HG03558 (cell line): ENCODE results near the gene HAGH.
A peak's percentile ranks its signal among the peaks of the same experiment; 100 is the strongest.

Experiments used
- ATAC-seq: cut with Tn5 transposase; IDR thresholded peaks from one replicate; pipeline ENCODE4 v1.9.1; 2021; ENCODE audit warnings: moderate number of reproducible peaks; ENCODE audit not compliant: unreplicated experiment; ENCODE audit errors: extremely low read depth

The HAGH gene

DNA sequence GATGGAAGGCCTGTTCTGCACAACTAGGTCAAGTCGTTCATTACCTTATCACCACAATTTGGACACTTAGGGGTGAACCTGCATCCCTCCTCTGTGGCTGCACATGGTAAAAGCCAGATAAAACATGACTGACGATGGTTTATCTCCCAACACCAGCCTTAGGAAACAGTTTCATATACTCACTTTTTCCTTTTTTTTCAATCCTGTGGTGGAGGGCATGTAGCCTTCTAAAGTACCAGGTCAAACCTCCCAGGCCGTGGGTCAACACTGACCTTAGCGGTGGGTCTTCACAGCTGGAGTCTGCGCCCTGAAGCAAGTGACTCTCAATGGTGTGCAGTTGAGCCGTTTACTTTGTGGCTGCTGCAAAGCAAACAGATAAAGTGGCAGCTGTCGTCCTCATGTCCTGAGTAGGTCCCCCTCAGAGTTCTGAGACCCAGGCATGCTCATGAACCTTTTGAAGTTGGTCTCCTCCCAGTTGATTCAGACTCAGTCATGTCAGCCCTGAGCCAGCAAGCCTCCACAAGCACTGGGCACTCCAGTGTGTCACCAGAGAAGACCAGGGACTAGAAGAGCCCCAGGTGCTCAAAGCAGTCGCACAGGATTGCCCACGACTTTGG is 6.3 kb upstream of the HAGH start:
- no peak for ATAC-seq

DNA sequence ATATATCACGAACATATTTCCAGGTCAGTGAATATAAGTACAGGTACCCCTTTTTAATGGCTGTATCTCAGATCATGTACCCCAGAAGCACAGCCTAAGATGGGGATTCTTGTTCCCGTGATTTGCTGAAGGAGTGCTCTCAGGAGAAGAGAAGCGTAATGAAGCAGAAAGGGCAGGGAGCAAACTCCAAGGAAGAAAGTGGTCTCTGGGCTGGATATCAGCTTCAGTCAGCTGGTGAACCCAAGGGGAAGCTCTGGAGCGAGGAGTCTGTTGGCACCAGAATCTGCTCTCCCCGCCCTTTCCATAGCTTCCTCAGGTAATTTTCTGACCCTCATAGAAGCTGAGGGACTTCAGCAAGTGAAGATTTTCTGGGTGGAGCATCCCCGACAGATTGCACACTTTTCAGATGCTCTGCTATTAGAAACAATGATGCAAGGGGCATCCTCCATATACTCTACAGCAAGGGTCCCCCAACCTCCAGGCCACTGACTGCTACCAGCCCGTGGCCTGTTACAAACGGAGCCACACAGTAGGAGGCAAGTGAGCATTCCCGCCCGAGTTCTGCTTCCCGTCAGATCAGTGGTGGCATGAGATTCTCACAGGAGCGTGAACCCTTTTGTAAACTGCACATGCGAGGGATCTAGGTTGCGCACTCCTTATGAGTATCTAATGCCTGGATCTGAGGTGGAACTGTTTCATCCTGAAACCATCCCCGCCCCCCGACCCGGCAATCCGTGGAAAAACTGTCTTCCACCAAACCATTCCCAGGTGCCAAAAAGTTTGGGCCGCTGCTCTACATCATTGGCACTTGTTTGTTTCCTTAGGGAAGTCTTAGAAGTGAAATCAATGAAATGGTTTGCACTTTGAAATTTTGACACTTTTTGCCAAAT is 4.8 kb upstream of the HAGH start:
- ATAC-seq: no peak

DNA sequence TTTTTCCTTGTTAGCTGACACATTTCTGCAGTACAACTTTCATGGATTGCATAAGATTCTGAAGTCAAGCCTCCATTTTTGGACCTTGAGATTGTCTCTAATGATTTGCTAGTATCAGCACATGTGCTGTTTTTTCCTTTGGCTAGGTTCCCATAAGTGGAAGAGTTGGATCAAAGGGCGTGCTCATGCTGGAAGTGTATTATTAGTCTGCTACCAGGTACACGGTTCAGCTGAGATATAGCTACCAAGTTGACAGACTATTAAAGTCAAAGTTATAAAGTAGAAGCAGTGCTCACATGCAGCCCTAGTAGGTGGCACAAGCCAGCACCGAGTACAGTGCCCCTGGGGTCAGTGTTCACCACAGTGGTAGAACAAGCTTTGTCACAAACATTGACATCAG is 3.6 kb upstream of the HAGH start:
- ATAC-seq: no peak

DNA sequence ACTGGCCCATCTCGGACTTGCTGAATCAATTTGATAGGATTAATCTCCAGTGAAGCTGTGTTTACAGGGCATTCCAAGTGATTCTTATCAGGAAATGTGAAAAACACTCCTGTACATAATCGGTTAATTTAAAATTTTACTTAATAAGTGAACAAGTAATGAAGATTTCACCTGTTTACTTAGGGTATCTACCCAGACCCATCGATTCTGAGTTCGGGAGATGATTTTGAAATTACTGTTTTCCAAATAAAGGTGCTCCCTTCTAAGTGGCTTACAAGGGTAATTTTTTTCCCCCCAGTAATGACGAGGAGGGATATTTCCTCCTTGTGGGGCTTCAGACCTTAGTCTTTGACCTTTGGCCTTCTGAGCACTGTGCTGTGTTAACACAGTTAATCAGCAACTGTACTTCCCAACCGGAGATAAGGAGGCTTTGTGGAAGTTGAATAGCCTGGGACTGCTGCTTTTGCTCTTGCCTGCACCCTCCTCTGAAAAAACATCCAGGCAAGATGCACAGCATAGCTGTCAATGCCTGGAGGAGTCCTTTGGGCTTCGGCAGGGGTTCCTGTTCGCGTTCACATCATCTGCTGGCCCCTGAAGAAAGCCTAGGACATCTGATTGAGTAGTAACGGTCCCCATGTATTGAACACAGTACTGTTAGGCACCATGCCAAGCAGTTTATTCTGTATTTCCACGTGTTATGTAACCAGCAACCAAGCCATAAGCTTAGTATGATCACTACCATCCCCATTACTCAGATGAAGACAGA is 2.2 kb upstream of the HAGH start:
- no peak for ATAC-seq

DNA sequence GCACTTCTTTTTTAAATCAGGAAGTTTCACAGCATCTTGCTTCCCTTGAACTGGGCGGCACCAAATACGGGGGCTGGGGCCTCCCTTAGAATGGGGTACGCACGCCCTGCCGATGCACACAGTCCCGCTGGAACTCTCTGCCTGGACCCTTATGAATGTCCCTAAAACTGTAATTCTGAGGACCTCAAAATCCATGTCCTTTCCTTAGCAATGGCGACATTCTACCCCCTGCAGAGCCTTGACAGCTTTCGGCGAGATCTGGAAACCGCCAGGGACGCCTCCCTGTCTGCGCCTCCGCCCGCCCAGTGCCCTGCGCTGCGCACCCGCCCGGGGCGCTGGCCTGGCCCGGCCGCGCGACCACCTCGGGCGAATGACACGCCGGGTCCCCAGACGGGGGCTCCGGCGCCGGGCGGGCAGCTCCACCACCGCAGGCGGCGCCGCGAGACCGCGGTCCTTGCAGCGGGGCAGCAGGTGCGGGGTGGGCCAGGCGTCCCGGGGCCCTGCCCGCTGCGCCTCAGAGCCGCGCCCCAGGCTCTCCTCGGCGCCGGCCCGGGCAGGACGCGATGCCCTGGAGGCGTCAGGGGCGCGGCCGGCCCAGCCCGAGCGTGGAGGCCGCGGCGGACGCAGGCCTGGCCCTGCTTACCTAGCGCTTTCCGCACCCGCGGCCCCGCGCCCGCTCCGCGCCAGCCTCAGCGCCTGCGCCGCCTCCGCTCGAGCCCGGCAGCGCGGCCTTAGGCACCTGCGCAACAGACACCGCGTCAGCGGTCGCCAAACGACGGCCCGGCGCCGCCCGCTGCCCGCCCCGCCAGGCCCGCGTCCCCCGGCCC is 548 bp downstream of the HAGH start:
- peak; percentile 36 for ATAC-seq

DNA sequence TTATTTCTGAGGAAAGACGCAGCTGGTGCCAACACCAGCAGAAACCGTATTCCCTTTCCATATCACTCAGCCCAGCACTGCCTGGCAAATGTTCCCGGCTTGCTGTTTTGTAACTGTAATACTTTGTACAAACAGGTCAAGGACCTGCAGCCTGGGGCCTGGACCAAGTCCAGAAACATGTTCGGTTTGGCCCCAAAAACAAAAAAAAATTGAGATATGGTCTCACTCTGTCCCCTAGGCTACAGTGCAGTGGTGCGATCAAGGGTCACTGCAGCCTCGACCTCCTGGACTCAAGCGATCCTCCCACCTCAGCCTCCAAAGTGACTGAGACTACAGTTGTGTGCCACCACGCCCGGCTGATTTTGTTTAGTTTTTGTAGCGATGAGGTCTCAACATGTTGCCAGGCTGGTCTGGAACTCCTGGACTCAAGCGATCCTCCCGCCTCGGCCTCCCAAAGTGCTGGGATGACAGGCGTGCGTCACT is 1.2 kb downstream of the HAGH start:
- ATAC-seq: no peak

DNA sequence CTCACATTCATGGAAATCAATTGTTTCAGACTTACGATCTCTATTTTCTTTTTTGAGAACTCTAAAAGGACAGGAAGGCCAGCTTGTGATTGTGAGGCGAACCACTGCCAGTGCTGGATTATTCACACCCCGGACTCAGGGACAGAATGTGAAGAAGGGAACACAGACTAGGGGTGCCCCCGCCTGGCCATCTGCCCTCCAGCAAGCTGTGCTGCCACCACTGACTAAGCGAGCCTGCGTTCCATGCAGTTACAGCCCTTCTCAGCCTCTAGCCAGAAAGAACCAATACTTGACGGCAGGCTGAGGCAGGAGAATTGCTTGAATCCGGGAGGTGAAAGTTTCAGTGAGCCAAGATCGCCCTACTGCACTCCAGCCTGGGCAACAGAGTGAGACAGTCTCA is 2.8 kb downstream of the HAGH start:
- no peak for ATAC-seq

DNA sequence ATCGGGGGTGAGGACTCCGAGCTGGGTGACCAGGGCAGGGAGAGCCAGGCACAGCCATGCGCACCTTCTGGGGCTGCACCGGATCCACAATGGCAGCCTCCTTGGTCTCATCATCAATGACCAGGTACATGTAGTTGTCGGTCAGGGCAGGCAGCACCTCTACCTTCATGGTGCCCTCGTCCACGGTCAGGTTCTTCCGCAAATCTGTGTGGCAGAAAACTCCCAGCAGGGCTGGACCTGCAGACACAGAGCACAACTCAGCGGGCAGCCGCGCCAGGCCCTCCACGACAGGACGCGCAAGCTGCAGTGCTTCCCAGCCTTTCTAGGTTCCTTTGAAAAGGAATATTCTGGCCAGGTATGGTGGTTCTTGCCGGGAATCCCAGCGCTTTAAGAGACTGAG is 3.8 kb downstream of the HAGH start:
- ATAC-seq: no peak

DNA sequence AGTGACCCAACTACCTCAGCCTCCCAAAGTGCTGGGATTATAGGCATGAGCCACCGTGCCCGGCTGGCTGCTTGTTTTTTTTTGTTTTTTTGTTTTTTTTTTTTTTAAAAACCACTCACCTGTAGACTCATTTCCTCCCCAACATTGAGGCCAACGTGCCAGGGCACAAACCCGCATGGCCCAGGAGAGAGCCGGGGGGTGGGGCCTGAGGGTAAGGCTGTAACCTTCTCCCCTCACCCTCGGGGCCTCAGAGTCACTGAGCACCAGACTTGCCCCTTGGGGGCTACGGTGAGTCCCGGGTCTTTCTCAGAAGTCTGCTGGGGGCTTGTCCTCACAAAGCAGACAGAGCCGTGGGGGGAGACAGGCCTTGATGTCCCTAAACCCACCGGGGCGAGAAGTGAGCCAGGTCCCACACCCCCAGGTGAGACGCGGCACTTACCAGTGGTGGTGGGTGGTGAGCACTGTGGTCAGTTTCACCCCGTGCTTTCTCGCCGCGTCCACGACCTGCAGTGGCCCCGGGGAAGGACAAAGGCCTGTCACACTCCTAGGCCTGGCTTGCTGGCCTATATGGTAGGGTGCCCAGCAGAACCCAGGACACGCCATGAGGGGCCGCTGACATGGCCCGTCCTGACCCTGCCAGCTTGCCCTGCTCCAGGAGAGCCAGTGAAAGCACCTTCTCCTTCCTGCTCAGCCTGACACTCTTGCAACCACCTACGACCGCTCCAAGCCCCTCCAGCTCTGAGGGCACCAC is 4.6 kb downstream of the HAGH start:
- ATAC-seq: no peak

DNA sequence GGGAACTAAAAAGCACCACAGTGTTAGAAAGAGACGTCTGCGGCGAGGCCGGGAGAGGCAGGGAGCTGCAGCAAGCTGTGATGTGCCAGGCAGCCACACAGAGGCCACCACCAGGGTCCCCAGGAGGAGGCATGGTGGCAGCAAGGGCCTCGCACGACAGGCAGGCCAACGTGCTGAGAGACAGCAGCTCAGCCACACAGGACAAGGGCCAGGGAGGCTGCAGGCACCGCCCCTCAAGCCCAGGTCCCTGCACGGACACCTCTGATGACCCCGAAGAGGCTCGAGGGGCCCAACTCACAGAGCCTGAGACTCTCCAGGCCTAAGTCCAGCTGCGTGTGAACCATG is 5.7 kb downstream of the HAGH start:
- no peak for ATAC-seq

DNA sequence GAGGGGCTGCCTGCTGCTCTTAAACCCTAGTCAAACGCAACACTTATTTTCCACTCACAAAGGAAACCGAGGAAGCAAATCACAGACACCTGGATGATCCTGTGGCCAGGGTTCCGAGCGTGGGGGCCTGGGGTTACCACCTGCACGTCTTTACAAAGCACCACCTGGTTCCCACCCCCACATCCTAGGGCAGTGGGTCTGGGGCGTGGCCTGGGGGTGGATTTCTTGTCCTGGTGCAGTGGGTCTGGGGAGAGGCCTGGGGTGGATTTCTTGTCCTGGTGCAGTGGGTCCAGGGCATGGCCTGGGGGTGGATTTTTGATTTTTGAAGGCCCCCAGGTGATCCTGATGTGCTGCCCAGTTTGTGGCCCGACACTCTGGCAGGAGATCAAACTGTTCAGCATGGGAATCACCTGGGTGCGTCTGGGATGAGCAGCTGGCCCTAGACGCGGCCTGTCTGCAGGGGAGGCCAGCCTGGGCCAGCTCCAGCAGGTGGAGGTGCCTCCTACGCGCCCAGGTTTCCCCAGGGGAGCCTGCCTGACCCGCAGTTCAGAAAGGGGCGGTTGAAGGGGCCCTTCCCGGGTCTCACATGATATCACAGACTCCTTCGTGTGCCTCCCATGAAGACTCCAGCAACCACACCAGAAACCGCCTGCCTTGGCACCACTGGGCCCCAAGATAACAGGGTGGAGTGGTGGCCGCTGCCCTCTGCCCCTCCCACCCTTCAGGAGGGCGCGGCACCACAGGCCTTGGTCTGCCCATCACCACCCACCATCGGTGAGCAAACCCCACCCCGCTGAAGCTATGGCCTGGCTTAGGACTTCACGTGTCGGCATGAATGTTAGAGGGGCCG is 6.3 kb downstream of the HAGH start:
- ATAC-seq: no peak

DNA sequence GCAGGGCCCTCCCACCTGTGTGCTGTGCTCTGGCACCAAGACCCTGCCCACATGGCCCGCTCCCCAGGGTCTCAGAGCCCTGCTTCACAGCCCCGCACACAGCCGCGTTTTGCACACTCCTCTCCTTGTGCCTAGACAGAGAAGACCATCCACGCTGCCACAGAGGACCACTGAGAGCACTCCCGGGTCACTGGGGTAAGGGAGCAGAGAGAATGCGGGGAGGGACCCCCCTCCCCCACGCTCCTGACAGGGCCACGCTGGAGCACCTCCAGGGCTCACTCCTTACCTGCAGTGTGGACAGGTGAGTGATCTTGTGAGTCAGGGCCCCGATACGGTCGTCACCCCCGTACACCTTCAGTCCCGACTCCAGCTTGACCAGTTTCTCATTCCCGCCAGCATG is 7.0 kb downstream of the HAGH start:
- ATAC-seq: no peak

DNA sequence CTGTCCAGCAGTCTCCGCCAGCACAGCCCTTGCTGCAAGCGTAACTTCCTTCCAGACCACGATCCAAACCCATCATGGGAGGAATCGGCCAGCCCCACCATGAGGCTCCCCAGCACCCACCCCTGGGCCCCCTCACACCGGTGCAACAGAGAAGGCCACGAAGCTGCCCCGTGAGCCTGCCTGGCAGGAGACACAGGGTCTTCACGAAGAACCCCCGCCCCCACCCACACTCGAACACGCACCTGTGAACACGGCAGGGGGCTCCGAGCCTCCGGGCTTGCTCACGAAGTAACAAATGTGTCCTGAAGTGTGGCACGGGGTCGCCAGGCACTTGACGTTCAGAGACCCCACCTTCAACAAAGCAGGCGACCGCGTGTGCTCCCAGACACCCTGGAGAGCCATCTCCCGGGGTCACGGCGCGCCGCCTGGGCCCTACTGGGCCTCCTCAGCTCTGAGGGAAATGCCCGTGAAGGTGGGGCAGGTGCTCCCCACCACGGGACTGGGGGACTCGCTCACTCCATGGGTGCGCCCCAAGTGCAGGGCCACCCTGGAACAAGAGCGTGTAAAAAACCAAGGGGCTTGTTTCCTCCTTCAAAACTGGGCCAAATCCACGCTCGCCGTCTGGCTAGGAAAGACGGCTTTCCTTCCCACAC is 7.6 kb downstream of the HAGH start:
- no peak for ATAC-seq

DNA sequence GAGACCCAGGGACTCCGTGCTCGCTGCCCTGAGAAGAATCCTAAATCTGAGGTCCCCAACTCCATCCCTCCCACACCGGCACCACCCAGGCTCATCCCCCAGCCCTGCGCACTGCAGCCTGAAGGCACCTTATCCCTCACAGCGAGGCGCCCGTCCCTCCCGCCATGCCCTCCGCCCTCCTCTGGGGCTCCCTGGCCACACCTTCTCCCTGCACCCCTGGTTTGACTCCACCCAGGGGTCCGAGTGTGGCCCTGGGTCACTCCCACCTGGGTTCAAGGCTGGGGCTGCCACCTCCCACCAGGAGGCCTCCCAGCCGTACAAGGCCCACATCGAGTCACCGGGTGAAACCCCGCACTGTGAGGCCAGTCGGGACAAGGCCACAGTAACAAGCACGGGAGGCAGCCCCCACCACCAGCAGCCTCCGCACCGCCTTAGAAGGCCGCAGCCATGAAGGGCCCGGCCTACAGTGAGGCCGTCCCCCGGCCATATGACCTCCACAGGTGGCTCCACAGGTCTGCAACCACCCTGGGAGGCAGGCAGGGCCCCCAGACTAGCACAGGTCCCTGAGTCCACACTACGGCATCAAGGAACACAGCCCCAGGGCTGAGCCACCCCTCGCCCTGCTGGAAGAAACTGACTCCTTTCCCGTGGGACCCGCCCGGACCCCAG is 8.3 kb downstream of the HAGH start:
- ATAC-seq: no peak

DNA sequence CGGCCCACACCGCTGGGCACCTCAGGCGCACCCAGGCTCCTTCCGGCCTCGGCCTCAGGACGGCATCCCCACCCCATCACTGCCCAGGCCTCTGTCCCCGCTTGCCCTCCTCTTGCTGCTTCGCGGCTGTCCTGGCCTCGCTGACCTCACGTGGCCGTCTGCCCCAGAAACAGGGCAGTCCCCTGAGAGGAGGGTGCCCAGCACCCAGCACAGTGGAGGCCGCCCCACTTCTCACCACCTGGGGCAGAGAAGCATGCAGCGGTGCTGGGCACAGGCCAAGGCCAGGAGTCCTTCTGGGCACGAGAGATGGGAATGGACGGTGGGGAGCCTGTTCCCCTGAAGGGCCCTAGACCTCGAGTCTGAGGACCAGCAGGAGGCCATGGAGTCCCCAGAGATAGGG is 8.9 kb downstream of the HAGH start:
- ATAC-seq: no peak

DNA sequence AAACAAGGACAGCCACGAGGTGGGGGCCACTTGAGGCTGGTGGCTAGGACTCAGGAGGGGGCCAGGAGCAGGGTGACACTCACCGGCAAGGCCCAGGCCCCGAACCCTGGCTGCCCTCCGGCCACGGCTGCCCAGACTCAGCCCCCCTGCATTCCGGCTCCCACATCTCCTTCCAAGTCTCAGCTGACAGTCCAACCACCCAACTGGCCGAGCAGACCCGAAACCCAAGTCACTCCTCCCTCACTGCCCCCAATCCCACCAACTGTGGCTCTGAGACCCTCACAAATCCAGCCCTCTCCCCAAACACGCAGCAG is 9.4 kb downstream of the HAGH start:
- ATAC-seq: no peak

DNA sequence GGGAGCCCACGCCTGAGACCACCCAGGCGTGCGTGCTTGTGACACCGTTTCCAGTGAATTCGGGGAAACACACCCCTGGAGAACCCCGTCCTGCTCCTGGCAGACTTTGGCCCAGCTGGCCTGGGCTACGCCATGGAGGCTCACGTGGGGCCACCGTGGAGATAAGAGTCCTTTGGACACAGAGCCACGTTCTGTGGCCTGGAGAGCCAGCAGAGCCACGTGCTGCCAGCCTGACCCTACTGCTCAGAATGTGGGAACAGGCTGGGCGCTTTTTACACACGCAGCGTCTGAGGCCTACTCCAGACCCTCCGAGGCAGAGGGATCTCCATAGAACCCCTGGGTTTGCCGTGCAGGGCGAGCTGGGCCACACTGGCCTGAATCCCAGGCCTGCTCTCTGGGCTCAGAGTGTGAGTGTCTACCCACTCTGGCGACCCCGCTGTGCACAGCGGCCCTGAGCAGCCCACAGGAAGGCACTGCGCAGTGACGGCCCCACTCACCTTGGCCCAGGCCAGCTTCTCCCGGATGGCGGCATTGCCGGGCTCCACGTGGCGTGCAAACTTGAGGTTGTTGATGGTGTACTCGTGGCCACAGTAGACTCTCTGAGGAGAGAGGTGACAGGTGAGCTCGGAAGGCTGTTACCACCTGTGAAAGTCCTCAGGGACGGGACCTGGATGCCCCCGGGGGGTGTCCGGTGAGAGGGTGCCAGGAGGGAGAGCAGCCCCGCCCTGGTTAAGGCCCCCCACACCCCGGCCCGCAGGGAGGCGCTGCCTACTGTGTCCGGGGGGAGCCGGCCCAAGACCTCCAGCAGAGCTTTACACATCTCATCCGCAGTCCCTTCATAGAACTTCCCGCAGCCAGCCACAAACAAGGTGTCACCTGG is 10.0 kb downstream of the HAGH start:
- ATAC-seq: no peak
